ENCODE data around the gene NPEPPS.
"Not testable (repeated sequence)": the region's sequence is repeated elsewhere in the genome, so short reads cannot be mapped to it uniquely, and the experiment has no call there.

DNA sequence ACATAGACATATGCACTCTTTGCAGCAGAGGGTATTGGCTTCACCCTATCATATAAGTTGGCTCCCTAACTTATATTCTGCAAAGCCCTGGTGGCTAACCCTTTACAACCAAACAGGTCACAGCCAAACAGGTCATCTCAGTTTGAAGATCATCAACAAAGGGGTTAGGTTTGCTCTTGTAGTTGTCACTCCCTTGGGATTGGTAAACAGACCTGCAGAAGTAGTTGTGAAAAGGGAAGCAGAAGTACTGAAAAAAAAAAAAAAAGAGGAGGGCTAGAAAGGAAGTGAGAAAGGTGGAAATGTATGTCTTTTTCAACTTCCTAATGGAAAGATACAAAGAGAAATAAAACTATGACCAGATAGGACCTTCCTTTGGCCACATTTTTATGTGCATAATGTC, 8.6 kb upstream of the NPEPPS start:
- not testable (repeated sequence) for TF ChIP-seq EZH2phosphoT487 (IDR thresholded peaks at IDR 0.05; ENCODE audit: insufficient read depth, low read depth); EZH2 (IDR thresholded peaks at IDR 0.05; ENCODE audit: insufficient read depth, poor library complexity, severe bottlenecking)

All from GM23248 (cell line).